GM23338 (cell line): ENCODE results near the gene CCNY. TPM values are rescaled to one million over a fixed set of nuclear protein-coding genes. Genes with fewer than 3 reads are reported as not detected.

Experiments used
- ATAC-seq: fragments of 200-7000 bp; cut with Tn5 transposase; 3 replicates; pipeline ENCODE4 v1.9.1; 2020
- DNase-seq: peaks from one replicate; pipeline ENCODE4 v3.0.0-alpha.2; 2015; ENCODE audit warnings: low spot score
- H2AFZ ChIP-seq: fragments of 200-600 bp; sonication (generic); 2 replicates; pipeline ENCODE4 v1.8.0; 2016; ENCODE audit warnings: antibody characterized with exemption, mild to moderate bottlenecking, moderate library complexity
- H3F3A ChIP-seq: fragments of 200-600 bp; sonication (generic); replicated peaks from 2 replicates; pipeline ENCODE4 v1.8.0; 2017; ENCODE audit warnings: antibody characterized with exemption, mixed run types, low read depth
- H3K27ac ChIP-seq: fragments of 200-600 bp; sonication (generic); 2 replicates; pipeline ENCODE4 v1.6.1; 2016; ENCODE audit warnings: low read depth
- H3K27me3 ChIP-seq: fragments of 200-600 bp; sonication (generic); 2 replicates; pipeline ENCODE4 v1.8.0; 2016; ENCODE audit warnings: mild to moderate bottlenecking, mixed run types, moderate library complexity; ENCODE audit not compliant: insufficient read depth
- H3K36me3 ChIP-seq: fragments of 200-600 bp; sonication (generic); 2 replicates; pipeline ENCODE4 v1.8.0; 2016; ENCODE audit warnings: mild to moderate bottlenecking; ENCODE audit not compliant: insufficient read depth
- H3K4me1 ChIP-seq: fragments of 200-600 bp; sonication (generic); 2 replicates; pipeline ENCODE4 v1.8.0; 2016; ENCODE audit warnings: mild to moderate bottlenecking, moderate library complexity; ENCODE audit not compliant: insufficient read depth
- H3K4me2 ChIP-seq: fragments of 200-600 bp; sonication (generic); 2 replicates; pipeline ENCODE4 v1.7.1; 2017; ENCODE audit warnings: mixed run types
- H3K4me3 ChIP-seq: fragments of 200-600 bp; sonication (generic); 2 replicates; pipeline ENCODE4 v1.6.1; 2016; ENCODE audit warnings: mixed run types
- H3K79me2 ChIP-seq: fragments of 200-600 bp; sonication (generic); replicated peaks from 2 replicates; pipeline ENCODE4 v1.8.0; 2017; ENCODE audit warnings: mild to moderate bottlenecking; ENCODE audit not compliant: insufficient read depth
- H3K9me2 ChIP-seq: fragments of 200-600 bp; sonication (generic); 2 replicates; pipeline ENCODE4 v1.8.0; 2017; ENCODE audit not compliant: insufficient read depth
- H4K20me1 ChIP-seq: fragments of 200-600 bp; sonication (generic); replicated peaks from 2 replicates; pipeline ENCODE4 v1.8.0; 2017; ENCODE audit warnings: mild to moderate bottlenecking; ENCODE audit not compliant: insufficient read depth
- H3K27ac Mint-ChIP-seq: 2 replicates; pipeline ENCODE4 v1.8.0; 2020; ENCODE audit warnings: inconsistent platforms, mild to moderate bottlenecking, moderate library complexity, mixed read lengths
- H3K27me3 Mint-ChIP-seq: 3 replicates; pipeline ENCODE4 v1.8.0; 2022; ENCODE audit warnings: low read depth, mild to moderate bottlenecking, moderate library complexity, mixed read lengths, inconsistent platforms; ENCODE audit not compliant: insufficient read depth, poor library complexity
- H3K36me3 Mint-ChIP-seq: 3 replicates; pipeline ENCODE4 v1.8.0; 2021; ENCODE audit warnings: low read depth, mild to moderate bottlenecking, inconsistent platforms, moderate library complexity, mixed read lengths
- H3K4me1 Mint-ChIP-seq: 3 replicates; pipeline ENCODE4 v1.8.0; 2020; ENCODE audit warnings: mild to moderate bottlenecking, inconsistent platforms, mixed read lengths
- H3K4me3 Mint-ChIP-seq: 3 replicates; pipeline ENCODE4 v1.8.0; 2021; ENCODE audit warnings: moderate library complexity, mild to moderate bottlenecking, inconsistent platforms, mixed read lengths
- H3K9me3 Mint-ChIP-seq: 3 replicates; pipeline ENCODE4 v1.8.0; 2020; ENCODE audit warnings: moderate library complexity, mild to moderate bottlenecking, inconsistent platforms, mixed read lengths
- EZH2phosphoT487 ChIP-seq: fragments of 200-600 bp; sonication (generic); IDR thresholded peaks from one replicate; pipeline ENCODE4 v1.8.1; 2018; ENCODE audit warnings: antibody characterized with exemption; ENCODE audit not compliant: unreplicated experiment
- JUNB ChIP-seq: IDR thresholded peaks from one replicate; pipeline ENCODE4 v1.6.1; 2016; ENCODE audit warnings: antibody characterized with exemption; ENCODE audit not compliant: unreplicated experiment
- NANOG ChIP-seq: IDR thresholded peaks from 2 replicates; pipeline ENCODE4 v1.6.1; 2016; ENCODE audit warnings: antibody characterized with exemption, borderline replicate concordance
- POLR2AphosphoS5 ChIP-seq: IDR thresholded peaks from 2 replicates; pipeline ENCODE4 v1.6.1; 2016; ENCODE audit warnings: antibody characterized with exemption, low read depth
- STAT1 ChIP-seq: IDR thresholded peaks from one replicate; pipeline ENCODE4 v1.6.1; 2016; ENCODE audit warnings: antibody characterized with exemption; ENCODE audit not compliant: unreplicated experiment
- ZNF114 ChIP-seq: fragments of 250-450 bp; sonication (Bioruptor Pico); IDR thresholded peaks from 2 replicates; pipeline ENCODE4 v1.5.0; 2020; ENCODE audit warnings: mild to moderate bottlenecking, moderate library complexity
- ZNF331 ChIP-seq: fragments of 250-450 bp; sonication (Bioruptor Pico); IDR thresholded peaks from 2 replicates; pipeline ENCODE4 v1.5.0; 2020; ENCODE audit warnings: low read depth, mild to moderate bottlenecking, moderate library complexity
- polyA plus RNA-seq: library from polyadenylated mRNA; unstranded; fragments of >200 nt; fragmentation: Nextera tagmentation; extraction: Ambion mirVana; gene quantifications from 2 replicates; pipeline ENCODE4 v1.2.1, GENCODE V29; 2016
- total RNA-seq: library from RNA; depleted of rRNA; stranded (reverse); fragments of >200 nt; shearing (Covaris generic); gene quantifications from 2 replicates; pipeline ENCODE4 v1.2.3, GENCODE V29; 2014
- TF ChIP-seq, protein P1 (sequence below): IDR thresholded peaks from 2 replicates; pipeline ENCODE4 v1.6.1; 2016; ENCODE audit warnings: antibody characterized with exemption
- TF ChIP-seq, protein P2 (sequence below): fragments of 250-450 bp; sonication (Bioruptor Pico); IDR thresholded peaks from 2 replicates; pipeline ENCODE4 v1.5.0; 2020; ENCODE audit warnings: mild to moderate bottlenecking, moderate library complexity
- TF ChIP-seq, protein P3 (sequence below), 2 experiments: fragments of 200-600 bp in 1 of 2; sonication (generic) in 1 of 2; conservative IDR thresholded peaks; 2 replicates each; pipeline versions ENCODE4 v1.5.1 to v1.6.1; 2016 to 2017; ENCODE audit warnings: antibody characterized with exemption in 2 of 2, low read depth in 2 of 2, mild to moderate bottlenecking in 2 of 2, moderate library complexity in 1 of 2

The CCNY gene
- total and polyA plus RNA-seq, 2 experiments from 2014 or later, result 14.2 to 29.0 TPM

DNA sequence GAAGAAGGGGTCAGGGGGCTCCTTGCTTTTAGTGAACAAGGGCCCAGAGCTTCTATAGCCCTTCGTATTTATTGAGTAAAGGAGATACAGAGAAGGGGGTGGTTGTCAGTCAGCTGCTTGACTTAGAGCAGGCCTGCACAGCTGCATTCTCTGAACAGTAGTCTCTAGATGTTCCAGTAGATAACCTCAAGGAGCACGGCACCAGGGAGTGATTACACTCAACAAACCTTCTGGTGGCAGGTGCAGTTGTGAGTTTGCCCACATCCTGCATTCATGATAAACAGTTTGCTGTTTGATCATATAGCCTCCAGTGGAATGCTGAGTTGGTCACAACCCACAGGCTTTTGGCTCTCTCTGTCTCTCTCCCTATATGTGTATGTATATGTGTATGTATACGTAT is 198.8 kb downstream of the CCNY start:
- no peaks in the 10 kb centered on the region; the same call in 1 of the 2 replicates for H4K20me1 ChIP-seq
- no peak overlapping the region for H2AFZ ChIP-seq
- Mint-ChIP-seq H3K27ac (no peak overlapping the region), H3K27me3 (peaks cover 2% of the 10 kb centered on the region), H3K36me3 (peaks cover 78% of the 10 kb centered on the region), H3K9me3 (peaks cover 27% of the 10 kb centered on the region), H3K4me1 (peaks cover 4% of the 10 kb centered on the region; the same call in 2 of the 3 replicates), H3K4me3 (no peak overlapping the region)
- H3F3A ChIP-seq, result no peaks in the 10 kb centered on the region
- H3K4me1 ChIP-seq, result peaks cover 5% of the 10 kb centered on the region; the same call in 1 of the 2 replicates
- no peaks in the 10 kb centered on the region for H3K9me2 ChIP-seq
- 0 out of 2 replicates have a peak, but pooled peaks cover 5% of the 10 kb centered on the region for H3K79me2 ChIP-seq
- DNase-seq (no peak), ATAC-seq (no peak)
- H3K27me3 ChIP-seq, result no peaks in the 10 kb centered on the region
- TF ChIP-seq ZNF114 (CRISPR knock-in tag) (no peak), POLR2AphosphoS5 (no peak), JUNB (no peak), NANOG (no peak), ZNF331 (CRISPR knock-in tag) (no peak), STAT1 (no peak), EZH2phosphoT487 (no peak)
- TF ChIP-seq, protein P1, sequence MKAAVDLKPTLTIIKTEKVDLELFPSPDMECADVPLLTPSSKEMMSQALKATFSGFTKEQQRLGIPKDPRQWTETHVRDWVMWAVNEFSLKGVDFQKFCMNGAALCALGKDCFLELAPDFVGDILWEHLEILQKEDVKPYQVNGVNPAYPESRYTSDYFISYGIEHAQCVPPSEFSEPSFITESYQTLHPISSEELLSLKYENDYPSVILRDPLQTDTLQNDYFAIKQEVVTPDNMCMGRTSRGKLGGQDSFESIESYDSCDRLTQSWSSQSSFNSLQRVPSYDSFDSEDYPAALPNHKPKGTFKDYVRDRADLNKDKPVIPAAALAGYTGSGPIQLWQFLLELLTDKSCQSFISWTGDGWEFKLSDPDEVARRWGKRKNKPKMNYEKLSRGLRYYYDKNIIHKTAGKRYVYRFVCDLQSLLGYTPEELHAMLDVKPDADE, result no peak
- TF ChIP-seq, protein P2, sequence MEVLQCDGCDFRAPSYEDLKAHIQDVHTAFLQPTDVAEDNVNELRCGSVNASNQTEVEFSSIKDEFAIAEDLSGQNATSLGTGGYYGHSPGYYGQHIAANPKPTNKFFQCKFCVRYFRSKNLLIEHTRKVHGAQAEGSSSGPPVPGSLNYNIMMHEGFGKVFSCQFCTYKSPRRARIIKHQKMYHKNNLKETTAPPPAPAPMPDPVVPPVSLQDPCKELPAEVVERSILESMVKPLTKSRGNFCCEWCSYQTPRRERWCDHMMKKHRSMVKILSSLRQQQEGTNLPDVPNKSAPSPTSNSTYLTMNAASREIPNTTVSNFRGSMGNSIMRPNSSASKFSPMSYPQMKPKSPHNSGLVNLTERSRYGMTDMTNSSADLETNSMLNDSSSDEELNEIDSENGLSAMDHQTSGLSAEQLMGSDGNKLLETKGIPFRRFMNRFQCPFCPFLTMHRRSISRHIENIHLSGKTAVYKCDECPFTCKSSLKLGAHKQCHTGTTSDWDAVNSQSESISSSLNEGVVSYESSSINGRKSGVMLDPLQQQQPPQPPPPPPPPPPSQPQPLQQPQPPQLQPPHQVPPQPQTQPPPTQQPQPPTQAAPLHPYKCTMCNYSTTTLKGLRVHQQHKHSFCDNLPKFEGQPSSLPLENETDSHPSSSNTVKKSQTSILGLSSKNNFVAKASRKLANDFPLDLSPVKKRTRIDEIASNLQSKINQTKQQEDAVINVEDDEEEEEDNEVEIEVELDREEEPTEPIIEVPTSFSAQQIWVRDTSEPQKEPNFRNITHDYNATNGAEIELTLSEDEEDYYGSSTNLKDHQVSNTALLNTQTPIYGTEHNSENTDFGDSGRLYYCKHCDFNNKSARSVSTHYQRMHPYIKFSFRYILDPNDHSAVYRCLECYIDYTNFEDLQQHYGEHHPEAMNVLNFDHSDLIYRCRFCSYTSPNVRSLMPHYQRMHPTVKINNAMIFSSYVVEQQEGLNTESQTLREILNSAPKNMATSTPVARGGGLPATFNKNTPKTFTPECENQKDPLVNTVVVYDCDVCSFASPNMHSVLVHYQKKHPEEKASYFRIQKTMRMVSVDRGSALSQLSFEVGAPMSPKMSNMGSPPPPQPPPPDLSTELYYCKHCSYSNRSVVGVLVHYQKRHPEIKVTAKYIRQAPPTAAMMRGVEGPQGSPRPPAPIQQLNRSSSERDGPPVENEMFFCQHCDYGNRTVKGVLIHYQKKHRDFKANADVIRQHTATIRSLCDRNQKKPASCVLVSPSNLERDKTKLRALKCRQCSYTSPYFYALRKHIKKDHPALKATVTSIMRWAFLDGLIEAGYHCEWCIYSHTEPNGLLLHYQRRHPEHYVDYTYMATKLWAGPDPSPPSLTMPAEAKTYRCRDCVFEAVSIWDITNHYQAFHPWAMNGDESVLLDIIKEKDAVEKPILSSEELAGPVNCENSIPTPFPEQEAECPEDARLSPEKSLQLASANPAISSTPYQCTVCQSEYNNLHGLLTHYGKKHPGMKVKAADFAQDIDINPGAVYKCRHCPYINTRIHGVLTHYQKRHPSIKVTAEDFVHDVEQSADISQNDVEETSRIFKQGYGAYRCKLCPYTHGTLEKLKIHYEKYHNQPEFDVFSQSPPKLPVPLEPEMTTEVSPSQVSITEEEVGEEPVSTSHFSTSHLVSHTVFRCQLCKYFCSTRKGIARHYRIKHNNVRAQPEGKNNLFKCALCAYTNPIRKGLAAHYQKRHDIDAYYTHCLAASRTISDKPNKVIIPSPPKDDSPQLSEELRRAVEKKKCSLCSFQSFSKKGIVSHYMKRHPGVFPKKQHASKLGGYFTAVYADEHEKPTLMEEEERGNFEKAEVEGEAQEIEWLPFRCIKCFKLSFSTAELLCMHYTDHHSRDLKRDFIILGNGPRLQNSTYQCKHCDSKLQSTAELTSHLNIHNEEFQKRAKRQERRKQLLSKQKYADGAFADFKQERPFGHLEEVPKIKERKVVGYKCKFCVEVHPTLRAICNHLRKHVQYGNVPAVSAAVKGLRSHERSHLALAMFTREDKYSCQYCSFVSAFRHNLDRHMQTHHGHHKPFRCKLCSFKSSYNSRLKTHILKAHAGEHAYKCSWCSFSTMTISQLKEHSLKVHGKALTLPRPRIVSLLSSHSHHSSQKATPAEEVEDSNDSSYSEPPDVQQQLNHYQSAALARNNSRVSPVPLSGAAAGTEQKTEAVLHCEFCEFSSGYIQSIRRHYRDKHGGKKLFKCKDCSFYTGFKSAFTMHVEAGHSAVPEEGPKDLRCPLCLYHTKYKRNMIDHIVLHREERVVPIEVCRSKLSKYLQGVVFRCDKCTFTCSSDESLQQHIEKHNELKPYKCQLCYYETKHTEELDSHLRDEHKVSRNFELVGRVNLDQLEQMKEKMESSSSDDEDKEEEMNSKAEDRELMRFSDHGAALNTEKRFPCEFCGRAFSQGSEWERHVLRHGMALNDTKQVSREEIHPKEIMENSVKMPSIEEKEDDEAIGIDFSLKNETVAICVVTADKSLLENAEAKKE (CRISPR knock-in tag), result no peak
- TF ChIP-seq, protein P3, sequence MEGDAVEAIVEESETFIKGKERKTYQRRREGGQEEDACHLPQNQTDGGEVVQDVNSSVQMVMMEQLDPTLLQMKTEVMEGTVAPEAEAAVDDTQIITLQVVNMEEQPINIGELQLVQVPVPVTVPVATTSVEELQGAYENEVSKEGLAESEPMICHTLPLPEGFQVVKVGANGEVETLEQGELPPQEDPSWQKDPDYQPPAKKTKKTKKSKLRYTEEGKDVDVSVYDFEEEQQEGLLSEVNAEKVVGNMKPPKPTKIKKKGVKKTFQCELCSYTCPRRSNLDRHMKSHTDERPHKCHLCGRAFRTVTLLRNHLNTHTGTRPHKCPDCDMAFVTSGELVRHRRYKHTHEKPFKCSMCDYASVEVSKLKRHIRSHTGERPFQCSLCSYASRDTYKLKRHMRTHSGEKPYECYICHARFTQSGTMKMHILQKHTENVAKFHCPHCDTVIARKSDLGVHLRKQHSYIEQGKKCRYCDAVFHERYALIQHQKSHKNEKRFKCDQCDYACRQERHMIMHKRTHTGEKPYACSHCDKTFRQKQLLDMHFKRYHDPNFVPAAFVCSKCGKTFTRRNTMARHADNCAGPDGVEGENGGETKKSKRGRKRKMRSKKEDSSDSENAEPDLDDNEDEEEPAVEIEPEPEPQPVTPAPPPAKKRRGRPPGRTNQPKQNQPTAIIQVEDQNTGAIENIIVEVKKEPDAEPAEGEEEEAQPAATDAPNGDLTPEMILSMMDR (conservative IDR thresholded peaks at IDR 0.05; ENCODE audit: low read depth in 2 of 2), result no peak
- peaks cover 2% of the 10 kb centered on the region; the same call in 1 of the 2 replicates for H3K36me3 ChIP-seq
- H3K4me3 ChIP-seq, result no peak overlapping the region
- H3K27ac ChIP-seq, result no peak overlapping the region
- no peak overlapping the region for H3K4me2 ChIP-seq
